B cell (primary cell): ENCODE measurements around the gene RNF130.

Source experiments
- EZH2 ChIP-seq: IDR thresholded peaks from 2 replicates; pipeline ENCODE4 v1.6.1; 2012; ENCODE audit warnings: borderline replicate concordance, low read depth, mild to moderate bottlenecking, moderate library complexity, low read length; ENCODE audit not compliant: insufficient read depth, poor library complexity, severe bottlenecking
- TF ChIP-seq, protein P1 (sequence below): fragments of 200-600 bp; IDR thresholded peaks from one replicate; pipeline ENCODE4 v1.8.0; 2022; ENCODE audit warnings: antibody characterized with exemption, mild to moderate bottlenecking

DNA sequence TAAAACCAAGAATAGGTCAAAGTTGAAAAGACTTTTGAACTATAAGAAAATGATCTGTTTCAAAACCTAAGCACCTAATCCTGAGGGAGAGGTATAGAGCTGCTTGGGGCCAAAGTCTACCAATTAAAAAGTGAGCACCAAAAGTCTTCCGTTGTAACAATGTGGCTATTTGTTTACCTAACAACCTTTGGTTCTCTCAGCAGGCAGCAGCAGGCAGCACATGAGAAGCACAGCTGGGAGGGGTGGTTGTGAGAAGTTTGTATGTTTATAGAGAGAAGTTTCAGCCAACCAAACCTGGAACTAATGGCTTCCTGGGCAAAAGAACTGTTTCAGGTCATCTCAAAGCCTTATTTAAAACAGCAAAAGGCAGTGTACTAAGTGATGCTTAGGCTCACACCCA lies 104.1 kb downstream of the RNF130 start:
- TF ChIP-seq, protein P1, sequence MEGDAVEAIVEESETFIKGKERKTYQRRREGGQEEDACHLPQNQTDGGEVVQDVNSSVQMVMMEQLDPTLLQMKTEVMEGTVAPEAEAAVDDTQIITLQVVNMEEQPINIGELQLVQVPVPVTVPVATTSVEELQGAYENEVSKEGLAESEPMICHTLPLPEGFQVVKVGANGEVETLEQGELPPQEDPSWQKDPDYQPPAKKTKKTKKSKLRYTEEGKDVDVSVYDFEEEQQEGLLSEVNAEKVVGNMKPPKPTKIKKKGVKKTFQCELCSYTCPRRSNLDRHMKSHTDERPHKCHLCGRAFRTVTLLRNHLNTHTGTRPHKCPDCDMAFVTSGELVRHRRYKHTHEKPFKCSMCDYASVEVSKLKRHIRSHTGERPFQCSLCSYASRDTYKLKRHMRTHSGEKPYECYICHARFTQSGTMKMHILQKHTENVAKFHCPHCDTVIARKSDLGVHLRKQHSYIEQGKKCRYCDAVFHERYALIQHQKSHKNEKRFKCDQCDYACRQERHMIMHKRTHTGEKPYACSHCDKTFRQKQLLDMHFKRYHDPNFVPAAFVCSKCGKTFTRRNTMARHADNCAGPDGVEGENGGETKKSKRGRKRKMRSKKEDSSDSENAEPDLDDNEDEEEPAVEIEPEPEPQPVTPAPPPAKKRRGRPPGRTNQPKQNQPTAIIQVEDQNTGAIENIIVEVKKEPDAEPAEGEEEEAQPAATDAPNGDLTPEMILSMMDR: no peak
- no peak for TF ChIP-seq EZH2
